Esophagus muscularis mucosa (tissue), 4 donors: ENCODE data around the gene OGFRL1. TPM values are rescaled to one million over a fixed set of nuclear protein-coding genes. Genes with fewer than 3 reads are reported as not detected.

Source experiments
- DNase-seq: peaks from one replicate; pipeline ENCODE4 v3.0.0-alpha.2; 2017; ENCODE audit errors: extremely low spot score
- H3K27ac ChIP-seq, 4 donors: fragments of 200-600 bp; sonication (generic); replicated peaks in 1 of 4; 1 replicate in 3 of 4; 2 replicates in 1 of 4; pipeline ENCODE4 v1.5.1; 2016 to 2019; ENCODE audit warnings: mild to moderate bottlenecking in 1 of 4
- H3K27me3 ChIP-seq, 4 donors: fragments of 200-600 bp; sonication (generic); one replicate each; pipeline versions ENCODE4 v1.5.1 to v1.6.0; 2016 to 2019
- H3K36me3 ChIP-seq, 4 donors: fragments of 200-600 bp; sonication (generic); one replicate each; pipeline ENCODE4 v1.5.1; 2016 to 2019
- H3K4me1 ChIP-seq, 4 donors: fragments of 200-600 bp; sonication (generic); one replicate each; pipeline ENCODE4 v1.5.1; 2016 to 2019
- H3K4me3 ChIP-seq, 4 donors: fragments of 200-600 bp; sonication (generic); 1 replicate in 2 of 4; 2 replicates in 2 of 4; pipeline ENCODE4 v1.5.1; 2016 to 2019; ENCODE audit warnings: mild to moderate bottlenecking in 4 of 4, moderate library complexity in 1 of 4
- H3K9me3 ChIP-seq, 4 donors: fragments of 200-600 bp; sonication (generic); 1 replicate in 3 of 4; 2 replicates in 1 of 4; pipeline ENCODE4 v1.5.1; 2016 to 2019
- CTCF ChIP-seq, 3 experiments: fragments of 200-600 bp in 2 of 3; fragments of 450-650 bp in 1 of 3; sonication (generic) in 2 of 3; IDR thresholded peaks; one replicate each; pipeline ENCODE4 v1.5.1; 2017 to 2019; ENCODE audit warnings: antibody characterized with exemption in 3 of 3, mild to moderate bottlenecking in 2 of 3, moderate library complexity in 1 of 3
- EP300 ChIP-seq: sonication (generic); formaldehyde crosslinking; IDR thresholded peaks from one replicate; pipeline ENCODE4 v1.6.1; 2017; ENCODE audit warnings: antibody characterized with exemption
- POLR2A ChIP-seq: fragments of 450-650 bp; IDR thresholded peaks from one replicate; pipeline ENCODE4 v1.6.1; 2017; ENCODE audit warnings: antibody characterized with exemption, moderate library complexity, mild to moderate bottlenecking, low read depth
- POLR2AphosphoS5 ChIP-seq, 2 donors: sonication (generic); formaldehyde crosslinking; IDR thresholded peaks; one replicate each; pipeline ENCODE4 v1.6.1; 2017; ENCODE audit warnings: antibody characterized with exemption in 2 of 2
- WGBS: methylation state at CpG from one replicate; pipeline ENCODE4 v1.1.5; 2018; 5-methylcytosine and 5-hydroxymethylcytosine counted together
- intact Hi-C: fragments of 100-400 bp; cut with DNase I; formaldehyde crosslinking; loops from one replicate; pipeline ENCODE4 v1.15.1; 2023
- total RNA-seq, 4 donors: library from RNA; depleted of rRNA; stranded (reverse); fragments of >200 nt; gene quantifications; one replicate each; pipeline versions ENCODE4 v1.1.0 to v1.2.1, GENCODE V29; 2016

Gene OGFRL1
- total RNA-seq, 4 donors from 2014 or later = 29.2 to 48.2 (median 40.8) TPM

- H3K27ac ChIP-seq = no peak overlapping the region
Observed at GRCh38 chr6:71321314-71321713, 32.7 kb downstream of the OGFRL1 start.

GRCh38 chr6:71324194-71324785, 35.7 kb downstream of the OGFRL1 start:
- intact Hi-C loops = no loop called here
- no peaks in the 10 kb centered on the region for H3K27me3 ChIP-seq
- no peak overlapping the region for H3K27ac ChIP-seq

More at GRCh38 chr6:71321314-71321713, 32.7 kb downstream of the OGFRL1 start:
- no peak overlapping the region for H3K4me3 ChIP-seq
- no peaks in the 10 kb centered on the region for H3K27me3 ChIP-seq
- no peak for DNase-seq
- TF ChIP-seq EP300 = no peak
- no peak for TF ChIP-seq POLR2AphosphoS5 (IDR thresholded peaks at IDR 0.05)
- no peak for TF ChIP-seq POLR2A
- TF ChIP-seq CTCF (IDR thresholded peaks at IDR 0.05) = no peak
- H3K4me1 ChIP-seq = peaks cover 0 to 9% (median 3%) of the 10 kb centered on the region in 4 donors
- no peaks in the 10 kb centered on the region for H3K36me3 ChIP-seq
- peaks cover 0 to 5% (median 0%) of the 10 kb centered on the region in 4 donors for H3K9me3 ChIP-seq
- intact Hi-C loops = no loop called here

GRCh38 chr6:71326611-71327010, 38.0 kb downstream of the OGFRL1 start:
- no peak for DNase-seq
- no peak overlapping the region for H3K4me3 ChIP-seq
- H3K27me3 ChIP-seq = no peaks in the 10 kb centered on the region
- intact Hi-C loops = no loop called here
- H3K27ac ChIP-seq = no peak overlapping the region
- no peaks in the 10 kb centered on the region for H3K36me3 ChIP-seq
- peaks cover 0 to 18% (median 9%) of the 10 kb centered on the region in 4 donors for H3K4me1 ChIP-seq
- no peaks in the 10 kb centered on the region for H3K9me3 ChIP-seq
- no peak for TF ChIP-seq EP300
- no peak for TF ChIP-seq POLR2A
- TF ChIP-seq POLR2AphosphoS5 (IDR thresholded peaks at IDR 0.05) = no peak
- TF ChIP-seq CTCF (IDR thresholded peaks at IDR 0.05) = no peak

More at GRCh38 chr6:71324194-71324785, 35.7 kb downstream of the OGFRL1 start:
- no peaks in the 10 kb centered on the region for H3K9me3 ChIP-seq
- no peak for TF ChIP-seq CTCF (IDR thresholded peaks at IDR 0.05)
- no peak for TF ChIP-seq EP300
- no peak for TF ChIP-seq POLR2A
- TF ChIP-seq POLR2AphosphoS5 (IDR thresholded peaks at IDR 0.05) = no peak
- peaks cover 0 to 21% (median 11%) of the 10 kb centered on the region in 4 donors for H3K4me1 ChIP-seq
- no peaks in the 10 kb centered on the region for H3K36me3 ChIP-seq
- H3K4me3 ChIP-seq = no peak overlapping the region
- no peak for DNase-seq
- 82% methylated on average over 5 of the region's 5 CpGs for WGBS

GRCh38 chr6:71330501-71330900, 41.9 kb downstream of the OGFRL1 start:
- no peak for DNase-seq
- TF ChIP-seq EP300 (no peak), POLR2A (no peak), POLR2AphosphoS5 (IDR thresholded peaks at IDR 0.05) (no peak), CTCF (IDR thresholded peaks at IDR 0.05) (no peak)
- Histone ChIP-seq H3K27ac (no peak overlapping the region), H3K9me3 (no peaks in the 10 kb centered on the region), H3K36me3 (no peaks in the 10 kb centered on the region), H3K4me3 (no peak overlapping the region), H3K4me1 (peaks cover 0 to 25% (median 14%) of the 10 kb centered on the region in 4 donors), H3K27me3 (no peaks in the 10 kb centered on the region)
- 94% methylated on average over 3 of the region's 3 CpGs for WGBS
- intact Hi-C loops = no loop called here

- peaks cover 0 to 23% (median 11%) of the 10 kb centered on the region in 4 donors for H3K4me1 ChIP-seq
- DNase-seq = no peak
- intact Hi-C loops = no loop called here
- no peaks in the 10 kb centered on the region for H3K9me3 ChIP-seq
- H3K27ac ChIP-seq = no peak overlapping the region
- H3K4me3 ChIP-seq = no peak overlapping the region
- TF ChIP-seq POLR2A (no peak), CTCF (IDR thresholded peaks at IDR 0.05) (no peak), EP300 (no peak), POLR2AphosphoS5 (IDR thresholded peaks at IDR 0.05) (no peak)
- no peaks in the 10 kb centered on the region for H3K27me3 ChIP-seq
- 94% methylated on average over 2 of the region's 2 CpGs for WGBS
- no peaks in the 10 kb centered on the region for H3K36me3 ChIP-seq
Observed at GRCh38 chr6:71332012-71332411, 43.4 kb downstream of the OGFRL1 start.
